Measurements from ENCODE around the gene RNF220.

- TF ChIP-seq CTCF (IDR thresholded peaks at IDR 0.05) (no peak), POLR2A (IDR thresholded peaks at IDR 0.05) (no peak), POLR2AphosphoS5 (IDR thresholded peaks at IDR 0.05) (no peak)
These were observed 280.2 kb downstream of the RNF220 start for GRCh38 chr1:44685218-44685617.
